ENCODE data around the gene KCNMA1. TPM values are rescaled to one million over a fixed set of nuclear protein-coding genes. Genes with fewer than 3 reads are reported as not detected.

KCNMA1 gene
- total RNA-seq, 1 experiment from 2014 or later, result 0.49 TPM

GRCh38 chr10:77546042-77546441, 91.6 kb downstream of the KCNMA1 start:
- Histone ChIP-seq H3K79me2 (ENCODE audit: insufficient read depth, low read length) (no peaks in the 10 kb centered on the region), H3K4me2 (ENCODE audit: low read length) (no peak overlapping the region), H3K4me1 (ENCODE audit: control insufficient read depth in 1 of 2, insufficient read depth in 2 of 2, low read length in 2 of 2) (no peaks in the 10 kb centered on the region), H3K27me3 (ENCODE audit: insufficient read depth, low read length) (no peaks in the 10 kb centered on the region), H3K27ac (ENCODE audit: low read depth, low read length) (no peak overlapping the region), H2AFZ (ENCODE audit: low read depth, low read length, poor library complexity, severe bottlenecking) (no peak overlapping the region), H3K9me3 (ENCODE audit: control insufficient read depth in 1 of 2, insufficient read depth in 1 of 2, low read depth in 1 of 2, low read length in 2 of 2) (no peaks in the 10 kb centered on the region), H3K9me2 (ENCODE audit: insufficient read depth) (no peaks in the 10 kb centered on the region), H3K9ac (ENCODE audit: low read length) (no peak overlapping the region), H4K20me1 (ENCODE audit: insufficient read depth) (no peaks in the 10 kb centered on the region), H3K4me3 (replicated peaks in 1 of 2; ENCODE audit: low read depth in 1 of 2, low read length in 2 of 2) (no peak overlapping the region), H3K36me3 (ENCODE audit: control insufficient read depth in 1 of 2, insufficient read depth in 2 of 2, low read length in 2 of 2) (no peaks in the 10 kb centered on the region)
- no peak for TF ChIP-seq EGR1 (IDR thresholded peaks at IDR 0.05; ENCODE audit: low read depth)
- no peak for TF ChIP-seq POLR2AphosphoS5 (IDR thresholded peaks at IDR 0.05; ENCODE audit: low read depth, low read length)
- TF ChIP-seq YY1 (IDR thresholded peaks at IDR 0.05; ENCODE audit: extremely low read depth, insufficient replicate concordance, low read depth, low read length), result no peak
- no peak for TF ChIP-seq RAD21 (IDR thresholded peaks at IDR 0.05; ENCODE audit: low read depth)
- no peak for TF ChIP-seq EZH2 (IDR thresholded peaks at IDR 0.05)
- TF ChIP-seq ZNF274 (IDR thresholded peaks at IDR 0.05; ENCODE audit: low read depth, low read length), result no peak
- no peak for TF ChIP-seq CBX3 (IDR thresholded peaks at IDR 0.05; ENCODE audit: low read depth)
- TF ChIP-seq ZBTB33 (IDR thresholded peaks at IDR 0.05; ENCODE audit: extremely low read depth, insufficient replicate concordance, low read length), result no peak
- TF ChIP-seq CTCF (IDR thresholded peaks at IDR 0.05 in 2 of 3, conservative IDR thresholded peaks at IDR 0.05 in 1 of 3; ENCODE audit: borderline replicate concordance in 1 of 3, insufficient read depth in 1 of 3, low read depth in 2 of 3, low read length in 2 of 3), result no peak
- no peak for TF ChIP-seq SRF (IDR thresholded peaks at IDR 0.05; ENCODE audit: low read depth)
- no peak for TF ChIP-seq FOSL1 (IDR thresholded peaks at IDR 0.05; ENCODE audit: low read depth)
- TF ChIP-seq SP1 (IDR thresholded peaks at IDR 0.05; ENCODE audit: low read depth), result no peak
- no peak for TF ChIP-seq CEBPB (IDR thresholded peaks at IDR 0.05; ENCODE audit: low read depth)
- TF ChIP-seq ATF3 (IDR thresholded peaks at IDR 0.05), result no peak
- TF ChIP-seq POLR2A (IDR thresholded peaks at IDR 0.05; ENCODE audit: borderline replicate concordance, extremely low read depth, insufficient read depth, insufficient read length), result no peak
- TF ChIP-seq ZFX (IDR thresholded peaks at IDR 0.05), result no peak
- no peak for TF ChIP-seq JUND (IDR thresholded peaks at IDR 0.05)
- TF ChIP-seq TCF7L2 (IDR thresholded peaks at IDR 0.05; ENCODE audit: borderline replicate concordance, extremely low read depth, insufficient read depth, insufficient read length), result no peak
- no peak for TF ChIP-seq EZH2phosphoT487 (IDR thresholded peaks at IDR 0.05; ENCODE audit: borderline replicate concordance)
- DNase-seq (ENCODE audit: low read depth, low spot score), result no peak
- ATAC-seq, result no peak
- intact Hi-C loops (cut with micrococcal nuclease), result no loop called here
- CTCF ChIA-PET, result no interaction called here
- POLR2A ChIA-PET, result no interaction called here
- no TSS peak for BruUV-seq (replicated peaks)
- RAD21 ChIA-PET (ENCODE audit: low non-redundant PET in 1 of 2, low total read pairs in 2 of 2, uncharacterized antibody in 2 of 2, unreplicated experiment in 2 of 2), result no interaction called here

Measured in HCT116 (cell line).